Gastroesophageal sphincter (tissue), 3 donors: ENCODE measurements around the gene PDE4B.

Experiments
- CTCF ChIP-seq, 4 experiments: fragments of 200-600 bp in 2 of 4; fragments of 450-650 bp in 2 of 4; sonication (generic) in 1 of 4; IDR thresholded peaks; one replicate each; pipeline ENCODE4 v1.5.1; 2017 to 2019; ENCODE audit warnings: antibody characterized with exemption in 4 of 4, mild to moderate bottlenecking in 2 of 4, moderate library complexity in 2 of 4
- EP300 ChIP-seq: sonication (generic); formaldehyde crosslinking; IDR thresholded peaks from one replicate; pipeline ENCODE4 v1.6.1; 2017; ENCODE audit warnings: antibody characterized with exemption, mild to moderate bottlenecking
- POLR2A ChIP-seq, 2 donors: fragments of 450-650 bp; IDR thresholded peaks; one replicate each; pipeline ENCODE4 v1.6.1; 2017; ENCODE audit warnings: antibody characterized with exemption in 2 of 2, mild to moderate bottlenecking in 2 of 2, moderate library complexity in 1 of 2

GRCh38 chr1:65939191-65939590 lies 146.5 kb downstream of the PDE4B start:
- no peak for TF ChIP-seq POLR2A (IDR thresholded peaks at IDR 0.05)
- TF ChIP-seq CTCF (IDR thresholded peaks at IDR 0.05) = no peak
- TF ChIP-seq EP300 = no peak
